HEK293 (cell line): ENCODE data around the gene IL11.

ENCODE experiments used
- ATF2 ChIP-seq: fragments of 450-650 bp; formaldehyde crosslinking; IDR thresholded peaks from 2 replicates; pipeline ENCODE4 v1.5.1; 2016; ENCODE audit warnings: missing biosample characterization, missing genetic modification characterization, low read depth
- BCL11A ChIP-seq: fragments of 450-650 bp; formaldehyde crosslinking; IDR thresholded peaks from 2 replicates; pipeline ENCODE4 v1.5.1; 2016; ENCODE audit warnings: low read depth, missing biosample characterization, missing genetic modification characterization
- CTCF ChIP-seq: fragments of 450-650 bp; formaldehyde crosslinking; IDR thresholded peaks from 2 replicates; pipeline ENCODE4 v1.5.1; 2016; ENCODE audit warnings: missing biosample characterization, missing genetic modification characterization
- KLF1 ChIP-seq: fragments of 450-650 bp; formaldehyde crosslinking; IDR thresholded peaks from 2 replicates; pipeline ENCODE4 v1.5.1; 2016; ENCODE audit warnings: missing biosample characterization, missing genetic modification characterization
- TCF7L2 ChIP-seq: IDR thresholded peaks from 2 replicates; pipeline ENCODE4 v1.6.1; 2011; ENCODE audit warnings: low read depth, mild to moderate bottlenecking, inconsistent platforms, low read length, moderate library complexity, borderline replicate concordance
- ZFP3 ChIP-seq: fragments of 450-650 bp; formaldehyde crosslinking; IDR thresholded peaks from 2 replicates; pipeline ENCODE4 v1.5.1; 2016; ENCODE audit warnings: low read depth, missing biosample characterization, missing genetic modification characterization
- ZNF133 ChIP-seq: fragments of 450-650 bp; formaldehyde crosslinking; IDR thresholded peaks from 2 replicates; pipeline ENCODE4 v1.5.1; 2016; ENCODE audit warnings: missing biosample characterization, missing genetic modification characterization
- ZNF24 ChIP-seq: fragments of 450-650 bp; formaldehyde crosslinking; IDR thresholded peaks from 2 replicates; pipeline ENCODE4 v1.5.1; 2016; ENCODE audit warnings: missing biosample characterization, missing genetic modification characterization
- ZNF433 ChIP-seq: fragments of 450-650 bp; formaldehyde crosslinking; IDR thresholded peaks from 2 replicates; pipeline ENCODE4 v1.5.1; 2016; ENCODE audit warnings: missing biosample characterization, missing genetic modification characterization, low read depth
- ZNF610 ChIP-seq: fragments of 450-650 bp; formaldehyde crosslinking; IDR thresholded peaks from 2 replicates; pipeline ENCODE4 v1.5.1; 2016; ENCODE audit warnings: missing biosample characterization, missing genetic modification characterization, borderline replicate concordance
- ZNF792 ChIP-seq: fragments of 450-650 bp; formaldehyde crosslinking; IDR thresholded peaks from 2 replicates; pipeline ENCODE4 v1.5.1; 2016; ENCODE audit warnings: missing biosample characterization, missing genetic modification characterization
- ZSCAN18 ChIP-seq: fragments of 450-650 bp; formaldehyde crosslinking; IDR thresholded peaks from 2 replicates; pipeline ENCODE4 v1.5.1; 2016; ENCODE audit warnings: missing biosample characterization, missing genetic modification characterization

DNA sequence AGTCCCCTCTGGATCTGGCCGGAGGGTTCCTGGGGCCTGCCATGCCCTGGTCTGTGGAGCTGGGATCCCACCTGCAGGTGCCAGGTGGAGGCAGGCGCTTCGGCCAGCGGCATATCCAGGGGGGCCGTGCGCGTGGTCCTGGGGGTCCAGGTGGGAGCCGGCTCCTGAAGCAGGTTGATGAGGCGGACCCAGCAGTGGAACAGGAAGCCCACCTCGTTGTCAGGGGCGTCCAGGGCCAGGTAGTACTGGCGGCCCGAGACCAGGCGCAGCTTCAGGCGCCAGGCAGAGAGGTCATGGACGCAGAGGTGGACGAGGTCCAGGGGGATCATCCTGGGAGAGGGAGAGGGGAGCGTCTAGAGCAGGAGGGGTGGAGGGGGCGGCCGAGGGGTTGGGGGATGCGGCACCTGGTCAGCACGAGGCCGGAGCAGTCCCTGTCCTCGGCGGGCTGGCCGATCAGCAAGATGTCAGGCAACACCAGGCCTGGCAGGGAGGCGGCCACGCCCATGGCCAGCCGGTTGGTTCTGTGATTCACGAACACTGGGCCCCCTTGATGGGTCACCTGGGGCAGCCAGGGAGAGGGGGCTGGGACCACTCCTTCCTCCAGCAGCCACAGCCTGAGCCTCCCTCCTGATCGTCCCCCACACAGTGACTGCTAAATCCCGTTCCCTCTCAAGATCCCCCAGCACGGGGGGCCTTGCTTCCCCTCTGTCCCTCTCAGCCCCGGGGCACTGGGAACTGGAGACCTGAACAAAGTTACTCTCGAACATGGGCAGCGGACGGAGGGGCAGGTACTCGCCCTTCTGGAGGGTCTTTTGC is 7.9 kb downstream of the IL11 start:
- TF ChIP-seq ZNF433: no peak
- TF ChIP-seq ZNF24 (tag by site-specific recombination): no peak
- no peak for TF ChIP-seq ZNF792 (tag by site-specific recombination)
- TF ChIP-seq CTCF (tag by site-specific recombination): no peak
- TF ChIP-seq ZSCAN18 (tag by site-specific recombination): no peak
- TF ChIP-seq BCL11A (tag by site-specific recombination): no peak
- TF ChIP-seq TCF7L2: no peak
- TF ChIP-seq ATF2 (tag by site-specific recombination): no peak
- TF ChIP-seq ZNF133: no peak
- TF ChIP-seq ZFP3: no peak
- no peak for TF ChIP-seq KLF1 (tag by site-specific recombination)
- no peak for TF ChIP-seq ZNF610
